ENCODE data around the gene DPP10.

GRCh38 chr2:115201386-115201785, 758.9 kb downstream of the DPP10 start:
- TF ChIP-seq CTCF (IDR thresholded peaks at IDR 0.05; ENCODE audit: low read length), result no peak
- TF ChIP-seq EZH2 (IDR thresholded peaks at IDR 0.05; ENCODE audit: borderline replicate concordance, low read length), result no peak

All from OCI-LY1 (cell line).